HG03460 (cell line): Measurements from ENCODE around the gene COL10A1.

ENCODE experiments used
- ATAC-seq: cut with Tn5 transposase; IDR thresholded peaks from one replicate; pipeline ENCODE4 v1.9.1; 2021; ENCODE audit not compliant: unreplicated experiment

The COL10A1 gene

GRCh38 chr6:116088946-116089345 is 37.0 kb downstream of the COL10A1 start:
- no peak for ATAC-seq

- ATAC-seq, result peak; percentile 97
These were observed 38.4 kb downstream of the COL10A1 start for GRCh38 chr6:116087437-116088027.

GRCh38 chr6:116084284-116084683 is 41.6 kb downstream of the COL10A1 start:
- no peak for ATAC-seq

GRCh38 chr6:116083052-116083451 is 42.9 kb downstream of the COL10A1 start:
- no peak for ATAC-seq

- ATAC-seq, result no peak
These were observed 47.0 kb downstream of the COL10A1 start for GRCh38 chr6:116078945-116079344.

GRCh38 chr6:116078522-116078921 is 47.4 kb downstream of the COL10A1 start:
- no peak for ATAC-seq

- no peak for ATAC-seq
These were observed 51.1 kb downstream of the COL10A1 start for GRCh38 chr6:116074732-116075390.

GRCh38 chr6:116073765-116074440 is 52.0 kb downstream of the COL10A1 start:
- ATAC-seq, result no peak

- ATAC-seq, result no peak
These were observed 53.6 kb downstream of the COL10A1 start for GRCh38 chr6:116072368-116072767.

- no peak for ATAC-seq
These were observed 55.1 kb downstream of the COL10A1 start for GRCh38 chr6:116070616-116071389.

- ATAC-seq, result no peak
These were observed 55.8 kb downstream of the COL10A1 start for GRCh38 chr6:116070101-116070500.
